GM12892 (cell line): ENCODE measurements around the gene ALOX15B.
"Not testable (repeated sequence)": the region's sequence is repeated elsewhere in the genome, so short reads cannot be mapped to it uniquely, and the experiment has no call there.

Source experiments
- POLR2A ChIP-seq: IDR thresholded peaks from 2 replicates; pipeline ENCODE4 v1.6.1; 2011; ENCODE audit warnings: low read depth, low read length, control low read depth
- POLR2AphosphoS5 ChIP-seq: IDR thresholded peaks from 2 replicates; pipeline ENCODE4 v1.6.1; 2011; ENCODE audit warnings: low read depth, low read length, control low read depth
- TAF1 ChIP-seq: IDR thresholded peaks from 2 replicates; pipeline ENCODE4 v1.6.1; 2011; ENCODE audit warnings: low read depth, mild to moderate bottlenecking, control low read depth, low read length, borderline replicate concordance

DNA sequence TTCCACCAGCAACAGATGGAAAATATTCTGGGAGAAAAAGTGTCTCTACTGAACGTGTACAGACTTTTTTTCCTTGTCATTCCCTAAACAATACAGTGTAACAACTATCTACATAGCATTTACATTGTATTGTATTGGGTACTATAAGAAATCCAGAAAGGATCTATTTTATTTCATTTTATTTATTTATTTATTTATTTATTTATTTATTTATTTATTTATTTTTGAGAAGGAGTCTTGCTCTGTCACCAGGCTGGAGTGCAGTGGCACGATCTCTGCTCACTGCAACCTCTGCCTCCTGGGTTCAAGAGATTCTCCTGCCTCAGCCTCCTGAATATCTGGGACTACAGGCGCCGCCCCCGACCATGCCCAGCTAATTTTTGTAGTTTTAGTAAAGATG, 39.1 kb downstream of the ALOX15B start:
- TF ChIP-seq POLR2A, POLR2AphosphoS5, TAF1: not testable (repeated sequence)
